CD14-positive monocyte (primary cell): ENCODE measurements around the gene SLIT3. TPM values are rescaled to one million over a fixed set of nuclear protein-coding genes. Genes with fewer than 3 reads are reported as not detected.
A peak's percentile ranks its signal among the peaks of the same experiment; 100 is the strongest.

ENCODE experiments used
- DNase-seq, 3 donors: peaks; one replicate each; pipeline ENCODE4 v3.0.0-alpha.2; 2011 to 2022
- H2AFZ ChIP-seq: 2 replicates; pipeline ENCODE4 v1.6.0; 2012; ENCODE audit warnings: mild to moderate bottlenecking, low read depth, low read length, inconsistent platforms; ENCODE audit not compliant: insufficient read depth, poor library complexity, severe bottlenecking
- H3K27ac ChIP-seq, 2 donors: 1 replicate in 1 of 2; 2 replicates in 1 of 2; pipeline ENCODE4 v1.5.1; 2012 to 2013; ENCODE audit warnings: low read length in 2 of 2, control low read depth in 1 of 2, inconsistent platforms in 1 of 2, low read depth in 1 of 2, mild to moderate bottlenecking in 1 of 2
- H3K27me3 ChIP-seq, 2 donors: one replicate each; pipeline versions ENCODE4 v1.6.0 to v1.6.1; 2011 to 2013; ENCODE audit warnings: low read length in 2 of 2; ENCODE audit not compliant: control insufficient read depth in 2 of 2, insufficient read depth in 2 of 2
- H3K36me3 ChIP-seq, 2 donors: replicated peaks in 1 of 2; 1 replicate in 1 of 2; 2 replicates in 1 of 2; pipeline versions ENCODE4 v1.5.1 to v1.6.1; 2012 to 2013; ENCODE audit warnings: low read length in 2 of 2, control low read depth in 1 of 2, inconsistent platforms in 1 of 2, mild to moderate bottlenecking in 1 of 2; ENCODE audit not compliant: insufficient read depth in 2 of 2, control insufficient read depth in 1 of 2
- H3K4me1 ChIP-seq, 2 donors: 1 replicate in 1 of 2; 2 replicates in 1 of 2; pipeline versions ENCODE4 v1.5.1 to v1.6.1; 2012 to 2013; ENCODE audit warnings: low read length in 2 of 2, control low read depth in 1 of 2, inconsistent platforms in 1 of 2, mild to moderate bottlenecking in 1 of 2, moderate library complexity in 1 of 2; ENCODE audit not compliant: insufficient read depth in 2 of 2, control insufficient read depth in 1 of 2
- H3K4me2 ChIP-seq: replicated peaks from 2 replicates; pipeline ENCODE3; 2012; ENCODE audit warnings: low read length, moderate library complexity, mild to moderate bottlenecking; ENCODE audit not compliant: poor library complexity, severe bottlenecking; ENCODE audit errors: extremely low read depth
- H3K4me3 ChIP-seq, 3 experiments: fragments of 200-600 bp in 1 of 3; sonication (generic) in 1 of 3; replicated peaks in 1 of 3; 1 replicate in 2 of 3; 2 replicates in 1 of 3; pipeline ENCODE4 v1.5.1; 2011 to 2013; ENCODE audit warnings: low read length in 3 of 3, mild to moderate bottlenecking in 3 of 3, control low read depth in 2 of 3, low read depth in 2 of 3, inconsistent platforms in 1 of 3, moderate library complexity in 1 of 3
- H3K79me2 ChIP-seq: 2 replicates; pipeline ENCODE4 v1.6.0; 2012; ENCODE audit warnings: mild to moderate bottlenecking, control low read depth, inconsistent platforms, low read length, moderate library complexity; ENCODE audit not compliant: insufficient read depth
- H3K9ac ChIP-seq: 2 replicates; pipeline ENCODE4 v1.6.0; 2017; ENCODE audit warnings: low read length, mild to moderate bottlenecking; ENCODE audit not compliant: insufficient read depth, poor library complexity, severe bottlenecking
- H3K9me3 ChIP-seq, 2 donors: replicated peaks in 1 of 2; 1 replicate in 1 of 2; 2 replicates in 1 of 2; pipeline versions ENCODE4 v1.5.1 to v1.6.1; 2012 to 2013; ENCODE audit warnings: low read length in 2 of 2, control low read depth in 1 of 2; ENCODE audit not compliant: control insufficient read depth in 1 of 2, insufficient read depth in 1 of 2
- H4K20me1 ChIP-seq: 2 replicates; pipeline ENCODE4 v1.6.0; 2012; ENCODE audit warnings: mild to moderate bottlenecking, low read length, control low read depth, moderate library complexity; ENCODE audit not compliant: insufficient read depth
- H3K27ac Mint-ChIP-seq, 7 donors: one replicate each; pipeline ENCODE4 v1.8.0; 2020; ENCODE audit warnings: mild to moderate bottlenecking in 7 of 7, mixed read lengths in 7 of 7, moderate library complexity in 6 of 7, inconsistent platforms in 2 of 7
- H3K27me3 Mint-ChIP-seq, 3 donors: one replicate each; pipeline ENCODE4 v1.8.0; 2021 to 2022; ENCODE audit warnings: low read depth in 3 of 3, mild to moderate bottlenecking in 3 of 3, mixed read lengths in 3 of 3, moderate library complexity in 3 of 3, inconsistent platforms in 1 of 3
- H3K36me3 Mint-ChIP-seq, 2 donors: one replicate each; pipeline ENCODE4 v1.8.0; 2020; ENCODE audit warnings: mixed read lengths in 2 of 2, inconsistent platforms in 1 of 2, mild to moderate bottlenecking in 1 of 2
- H3K4me1 Mint-ChIP-seq: one replicate; pipeline ENCODE4 v1.8.0; 2020; ENCODE audit warnings: mild to moderate bottlenecking, mixed read lengths
- H3K4me3 Mint-ChIP-seq, 2 donors: one replicate each; pipeline ENCODE4 v1.8.0; 2020; ENCODE audit warnings: mild to moderate bottlenecking in 2 of 2, mixed read lengths in 2 of 2, moderate library complexity in 1 of 2
- H3K9me3 Mint-ChIP-seq, 7 donors: one replicate each; pipeline ENCODE4 v1.8.0; 2020 to 2022; ENCODE audit warnings: mixed read lengths in 7 of 7, mild to moderate bottlenecking in 6 of 7, moderate library complexity in 6 of 7, inconsistent platforms in 2 of 7
- CTCF ChIP-seq: fragments of 200-600 bp; IDR thresholded peaks from one replicate; pipeline ENCODE4 v1.8.0; 2022; ENCODE audit warnings: antibody characterized with exemption, mild to moderate bottlenecking
- WGBS: methylation state at CpG from one replicate; pipeline ENCODE4 v1.1.5; 2013; ENCODE audit warnings: missing lambda C conversion rate; ENCODE audit not compliant: insufficient coverage; 5-methylcytosine and 5-hydroxymethylcytosine counted together
- intact Hi-C, 2 donors: fragments of 100-400 bp; cut with micrococcal nuclease; formaldehyde crosslinking; loops; one replicate each; pipeline versions ENCODE4 v1.15.0 to v1.15.1; 2023
- polyA plus RNA-seq, 3 donors: library from polyadenylated mRNA; depleted of rRNA in 1 of 3; unstranded in 2 of 3; stranded (reverse) in 1 of 3; fragments of 300-500 nt in 2 of 3; fragments of >200 nt in 1 of 3; fragmentation: Illumina TruSeq in 2 of 3; gene quantifications; 1 replicate in 2 of 3; 2 replicates in 1 of 3; pipeline ENCODE4 v1.2.3, GENCODE V29; 2012 to 2021

The SLIT3 gene
- polyA plus RNA-seq, 3 donors: not detected

GRCh38 chr5:168655316-168655715, 645.6 kb downstream of the SLIT3 start:
- Mint-ChIP-seq H3K9me3 (peaks cover 0 to 1% (median 0%) of the 10 kb centered on the region in 7 donors), H3K27me3 (peaks cover 0 to 3% (median 1%) of the 10 kb centered on the region in 3 donors), H3K4me1 (peaks cover 11% of the 10 kb centered on the region), H3K27ac (no peak overlapping the region), H3K36me3 (no peaks in the 10 kb centered on the region), H3K4me3 (no peak overlapping the region)
- H2AFZ ChIP-seq: no peak overlapping the region
- no peaks in the 10 kb centered on the region for H3K79me2 ChIP-seq
- H3K27ac ChIP-seq: no peak overlapping the region
- intact Hi-C loops: no loop called here
- TF ChIP-seq CTCF: no peak
- H4K20me1 ChIP-seq: no peaks in the 10 kb centered on the region
- no peak overlapping the region for H3K9ac ChIP-seq
- H3K4me1 ChIP-seq: peaks cover 0 to 5% of the 10 kb centered on the region in 2 donors
- no peaks in the 10 kb centered on the region for H3K27me3 ChIP-seq
- DNase-seq: no peak
- no peaks in the 10 kb centered on the region for H3K36me3 ChIP-seq
- H3K4me2 ChIP-seq: no peak overlapping the region
- H3K9me3 ChIP-seq: no peaks in the 10 kb centered on the region
- no CpG with 5 or more reads among the region's 5 CpGs for WGBS
- H3K4me3 ChIP-seq: no peak overlapping the region

GRCh38 chr5:168654211-168654721, 646.7 kb downstream of the SLIT3 start:
- Mint-ChIP-seq H3K4me1 (peaks cover 11% of the 10 kb centered on the region), H3K27me3 (peaks cover 0 to 5% (median 1%) of the 10 kb centered on the region in 3 donors), H3K4me3 (no peak overlapping the region), H3K36me3 (no peaks in the 10 kb centered on the region), H3K27ac (no peak overlapping the region), H3K9me3 (peaks cover 0 to 3% (median 0%) of the 10 kb centered on the region in 7 donors)
- intact Hi-C loops: no loop called here
- Histone ChIP-seq H3K27me3 (no peaks in the 10 kb centered on the region), H3K36me3 (no peaks in the 10 kb centered on the region), H2AFZ (peak overlapping the region; percentile 1), H3K4me2 (no peak overlapping the region), H3K9me3 (no peaks in the 10 kb centered on the region), H3K4me3 (no peak overlapping the region), H3K4me1 (peaks cover 0 to 5% of the 10 kb centered on the region in 2 donors), H4K20me1 (no peaks in the 10 kb centered on the region), H3K27ac (no peak overlapping the region), H3K9ac (no peak overlapping the region), H3K79me2 (no peaks in the 10 kb centered on the region)
- 43% methylated on average over 9 of the region's 10 CpGs for WGBS
- DNase-seq: no peak
- no peak for TF ChIP-seq CTCF
